Measurements from ENCODE around the gene RSPH3. TPM values are rescaled to one million over a fixed set of nuclear protein-coding genes. Genes with fewer than 3 reads are reported as not detected.
"Not testable (repeated sequence)": the region's sequence is repeated elsewhere in the genome, so short reads cannot be mapped to it uniquely, and the experiment has no call there.

Gene RSPH3
- 1.5 and 1.6 TPM in 2 replicates for total RNA-seq

GRCh38 chr6:158999666-159000403, at the start of gene RSPH3:
Gene RSPH3, minus strand, starts transcription at chr6:159000202. Its CDS starts 652 bp downstream, at chr6:158999550.
- DNase-seq (ENCODE audit: low read depth, low spot score): peak; percentile 19

GRCh38 chr6:159047891-159048685, 48.1 kb upstream of the RSPH3 start:
- no peak for DNase-seq (ENCODE audit: low read depth, low spot score)

GRCh38 chr6:159045801-159046200, 45.8 kb upstream of the RSPH3 start:
- DNase-seq (ENCODE audit: low read depth, low spot score): no peak

GRCh38 chr6:159044899-159045727, 45.1 kb upstream of the RSPH3 start, which contains the start of gene TAGAP:
Gene TAGAP, minus strand, starts transcription at chr6:159044991. Its CDS starts 845 bp downstream, at chr6:159044146.
- DNase-seq (ENCODE audit: low read depth, low spot score): no peak

- DNase-seq (ENCODE audit: low read depth, low spot score): no peak
These were observed 43.9 kb upstream of the RSPH3 start for GRCh38 chr6:159043947-159044346.

- DNase-seq (ENCODE audit: low read depth, low spot score): no peak
These were observed 43.2 kb upstream of the RSPH3 start for GRCh38 chr6:159043251-159043650.

GRCh38 chr6:159042826-159043181, 42.8 kb upstream of the RSPH3 start:
- no peak for DNase-seq (ENCODE audit: low read depth, low spot score)

- peak; percentile 30 for DNase-seq (ENCODE audit: low read depth, low spot score)
These were observed 42.2 kb upstream of the RSPH3 start for GRCh38 chr6:159042003-159042825.

GRCh38 chr6:159041181-159041580, 41.2 kb upstream of the RSPH3 start:
- no peak for DNase-seq (ENCODE audit: low read depth, low spot score)

GRCh38 chr6:159039885-159040258, 39.9 kb upstream of the RSPH3 start:
- no peak for DNase-seq (ENCODE audit: low read depth, low spot score)

GRCh38 chr6:159038914-159039884, 39.2 kb upstream of the RSPH3 start:
- no peak for DNase-seq (ENCODE audit: low read depth, low spot score)

GRCh38 chr6:159038318-159038717, 38.3 kb upstream of the RSPH3 start:
- not testable (repeated sequence) for DNase-seq (ENCODE audit: low read depth, low spot score)

- no peak for DNase-seq (ENCODE audit: low read depth, low spot score)
These were observed 37.8 kb upstream of the RSPH3 start for GRCh38 chr6:159037756-159038290.

GRCh38 chr6:159036673-159037072, 36.7 kb upstream of the RSPH3 start:
- DNase-seq (ENCODE audit: low read depth, low spot score): no peak

GRCh38 chr6:159035891-159036290, 35.9 kb upstream of the RSPH3 start:
- no peak for DNase-seq (ENCODE audit: low read depth, low spot score)

GRCh38 chr6:159033160-159034049, 33.4 kb upstream of the RSPH3 start:
- DNase-seq (ENCODE audit: low read depth, low spot score): no peak

- no peak for DNase-seq (ENCODE audit: low read depth, low spot score)
These were observed 31.8 kb upstream of the RSPH3 start for GRCh38 chr6:159031846-159032245.

- DNase-seq (ENCODE audit: low read depth, low spot score): no peak
These were observed 30.2 kb upstream of the RSPH3 start for GRCh38 chr6:159030168-159030567.
